Left forelimb (tissue), 1 donor: Measurements from ENCODE around the gene TSPAN18.

Experiments
- DNase-seq: peaks from one replicate; pipeline ENCODE4 v3.0.0-alpha.2; 2018; ENCODE audit warnings: low spot score

TSPAN18 gene

GRCh38 chr11:44797051-44797450 is 70.3 kb downstream of the TSPAN18 start:
- no peak for DNase-seq

- DNase-seq, result no peak
Observed at GRCh38 chr11:44797886-44798606, 71.3 kb downstream of the TSPAN18 start.

GRCh38 chr11:44798607-44798972 is 71.8 kb downstream of the TSPAN18 start:
- DNase-seq, result no peak

- no peak for DNase-seq
Observed at GRCh38 chr11:44799012-44799411, 72.2 kb downstream of the TSPAN18 start.

GRCh38 chr11:44802347-44802746 is 75.6 kb downstream of the TSPAN18 start:
- DNase-seq, result no peak

- DNase-seq, result no peak
Observed at GRCh38 chr11:44803009-44803408, 76.2 kb downstream of the TSPAN18 start.

GRCh38 chr11:44804449-44805437 is 78.0 kb downstream of the TSPAN18 start:
- DNase-seq, result no peak

GRCh38 chr11:44805596-44805995 is 78.8 kb downstream of the TSPAN18 start:
- DNase-seq, result no peak

- no peak for DNase-seq
Observed at GRCh38 chr11:44808053-44808753, 81.4 kb downstream of the TSPAN18 start.

GRCh38 chr11:44809283-44809682 is 82.5 kb downstream of the TSPAN18 start:
- DNase-seq, result no peak

GRCh38 chr11:44811841-44812448 is 85.2 kb downstream of the TSPAN18 start:
- DNase-seq, result no peak

GRCh38 chr11:44812971-44813370 is 86.2 kb downstream of the TSPAN18 start:
- DNase-seq, result no peak

GRCh38 chr11:44813401-44813800 is 86.6 kb downstream of the TSPAN18 start:
- DNase-seq, result no peak

- no peak for DNase-seq
Observed at GRCh38 chr11:44814881-44815592, 88.3 kb downstream of the TSPAN18 start.

- no peak for DNase-seq
Observed at GRCh38 chr11:44815917-44816456, 89.2 kb downstream of the TSPAN18 start.

- no peak for DNase-seq
Observed at GRCh38 chr11:44816761-44817160, 90.0 kb downstream of the TSPAN18 start.

- DNase-seq, result no peak
Observed at GRCh38 chr11:44817207-44817949, 90.6 kb downstream of the TSPAN18 start.

- no peak for DNase-seq
Observed at GRCh38 chr11:44818110-44818509, 91.3 kb downstream of the TSPAN18 start.

- no peak for DNase-seq
Observed at GRCh38 chr11:44819346-44819745, 92.6 kb downstream of the TSPAN18 start.

- no peak for DNase-seq
Observed at GRCh38 chr11:44822369-44822768, 95.6 kb downstream of the TSPAN18 start.
